Transverse colon (tissue), 3 donors: ENCODE data around the gene NSMF.

ENCODE experiments used
- POLR2A ChIP-seq: fragments of 450-650 bp; IDR thresholded peaks from one replicate; pipeline ENCODE4 v1.6.1; 2016; ENCODE audit warnings: antibody characterized with exemption, mild to moderate bottlenecking, moderate library complexity
- TF ChIP-seq, protein P1 (sequence below), 5 experiments: fragments of 200-600 bp in 3 of 5; fragments of 450-650 bp in 2 of 5; sonication (generic) in 3 of 5; IDR thresholded peaks; 1 replicate in 2 of 5; 2 replicates in 3 of 5; pipeline ENCODE4 v1.5.1; 2016 to 2017; ENCODE audit warnings: antibody characterized with exemption in 5 of 5, inconsistent platforms in 3 of 5, mild to moderate bottlenecking in 2 of 5, moderate library complexity in 1 of 5

DNA sequence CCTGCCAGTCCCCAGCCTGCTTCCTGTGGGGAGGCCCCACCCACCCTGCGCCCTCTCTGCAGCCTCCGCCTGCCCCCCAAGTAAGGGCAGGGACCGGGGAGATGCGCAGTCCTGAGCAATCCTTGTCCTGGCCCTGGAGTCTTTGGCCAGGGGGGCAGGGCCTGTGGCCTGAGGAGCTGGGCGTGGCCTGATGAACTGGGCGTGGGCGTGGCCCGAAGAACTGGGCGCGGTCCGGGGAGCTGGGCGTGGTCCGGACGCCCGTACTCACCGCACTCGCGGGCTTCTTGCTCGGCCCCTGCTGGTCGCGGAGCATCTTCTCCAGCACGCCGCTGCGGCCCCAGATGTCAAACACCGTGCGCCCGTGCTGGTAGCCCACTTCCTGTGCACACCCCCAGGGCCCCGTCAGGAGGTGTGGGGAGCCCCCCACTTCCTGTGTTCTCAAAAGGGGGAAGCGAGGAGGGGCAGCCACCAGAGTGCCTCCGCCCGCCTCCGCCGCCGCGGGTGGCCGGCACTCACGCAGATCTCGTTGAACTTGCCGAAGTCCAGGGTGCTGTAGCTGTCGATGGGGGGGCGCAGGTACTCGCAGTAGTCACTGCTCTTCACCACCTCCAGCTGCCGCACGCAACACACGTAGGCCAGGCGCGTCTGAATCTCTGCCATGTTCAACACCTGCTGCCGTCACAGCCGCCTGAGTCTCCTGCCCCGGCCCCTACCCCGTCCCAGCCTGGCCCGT is 2.7 kb upstream of the NSMF start:
- TF ChIP-seq, protein P1, sequence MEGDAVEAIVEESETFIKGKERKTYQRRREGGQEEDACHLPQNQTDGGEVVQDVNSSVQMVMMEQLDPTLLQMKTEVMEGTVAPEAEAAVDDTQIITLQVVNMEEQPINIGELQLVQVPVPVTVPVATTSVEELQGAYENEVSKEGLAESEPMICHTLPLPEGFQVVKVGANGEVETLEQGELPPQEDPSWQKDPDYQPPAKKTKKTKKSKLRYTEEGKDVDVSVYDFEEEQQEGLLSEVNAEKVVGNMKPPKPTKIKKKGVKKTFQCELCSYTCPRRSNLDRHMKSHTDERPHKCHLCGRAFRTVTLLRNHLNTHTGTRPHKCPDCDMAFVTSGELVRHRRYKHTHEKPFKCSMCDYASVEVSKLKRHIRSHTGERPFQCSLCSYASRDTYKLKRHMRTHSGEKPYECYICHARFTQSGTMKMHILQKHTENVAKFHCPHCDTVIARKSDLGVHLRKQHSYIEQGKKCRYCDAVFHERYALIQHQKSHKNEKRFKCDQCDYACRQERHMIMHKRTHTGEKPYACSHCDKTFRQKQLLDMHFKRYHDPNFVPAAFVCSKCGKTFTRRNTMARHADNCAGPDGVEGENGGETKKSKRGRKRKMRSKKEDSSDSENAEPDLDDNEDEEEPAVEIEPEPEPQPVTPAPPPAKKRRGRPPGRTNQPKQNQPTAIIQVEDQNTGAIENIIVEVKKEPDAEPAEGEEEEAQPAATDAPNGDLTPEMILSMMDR (IDR thresholded peaks at IDR 0.05), result peak in 1 of 5 experiments; percentile 23
- peak; percentile 37 for TF ChIP-seq POLR2A
